GM19099 (cell line): ENCODE results near the gene MYLK.

Experiments used
- POLR2A ChIP-seq: IDR thresholded peaks from 3 replicates; pipeline ENCODE4 v1.6.1; 2011; ENCODE audit warnings: low read depth; ENCODE audit not compliant: insufficient read length; ENCODE audit errors: extremely low read depth

Gene MYLK

GRCh38 chr3:123584284-123584987 is 299.7 kb downstream of the MYLK start:
- no peak for TF ChIP-seq POLR2A

GRCh38 chr3:123583561-123583960 is 300.6 kb downstream of the MYLK start:
- TF ChIP-seq POLR2A = no peak

- no peak for TF ChIP-seq POLR2A
Observed at GRCh38 chr3:123582315-123582714, 301.8 kb downstream of the MYLK start.

DNA sequence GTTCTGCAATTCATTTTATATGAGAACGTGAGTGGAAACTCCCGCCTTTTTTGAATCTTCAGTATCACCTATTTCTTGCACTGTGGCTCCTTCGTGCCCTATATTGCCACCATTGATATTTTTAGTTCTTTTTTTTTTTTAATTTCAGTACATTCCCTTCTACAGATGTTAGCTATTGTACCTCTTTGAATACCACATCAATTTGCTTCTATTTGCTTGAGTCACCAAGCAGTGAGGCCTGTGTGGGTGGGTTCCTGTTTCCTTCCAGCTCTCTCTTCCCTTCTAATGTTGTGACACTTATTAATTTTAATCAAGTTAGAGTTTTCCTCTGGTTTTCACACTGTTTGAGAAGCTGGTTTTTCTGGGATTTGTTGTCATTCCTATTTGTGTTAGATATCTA is 308.0 kb downstream of the MYLK start:
- no peak for TF ChIP-seq POLR2A

GRCh38 chr3:123571973-123572365 is 312.2 kb downstream of the MYLK start:
- no peak for TF ChIP-seq POLR2A

DNA sequence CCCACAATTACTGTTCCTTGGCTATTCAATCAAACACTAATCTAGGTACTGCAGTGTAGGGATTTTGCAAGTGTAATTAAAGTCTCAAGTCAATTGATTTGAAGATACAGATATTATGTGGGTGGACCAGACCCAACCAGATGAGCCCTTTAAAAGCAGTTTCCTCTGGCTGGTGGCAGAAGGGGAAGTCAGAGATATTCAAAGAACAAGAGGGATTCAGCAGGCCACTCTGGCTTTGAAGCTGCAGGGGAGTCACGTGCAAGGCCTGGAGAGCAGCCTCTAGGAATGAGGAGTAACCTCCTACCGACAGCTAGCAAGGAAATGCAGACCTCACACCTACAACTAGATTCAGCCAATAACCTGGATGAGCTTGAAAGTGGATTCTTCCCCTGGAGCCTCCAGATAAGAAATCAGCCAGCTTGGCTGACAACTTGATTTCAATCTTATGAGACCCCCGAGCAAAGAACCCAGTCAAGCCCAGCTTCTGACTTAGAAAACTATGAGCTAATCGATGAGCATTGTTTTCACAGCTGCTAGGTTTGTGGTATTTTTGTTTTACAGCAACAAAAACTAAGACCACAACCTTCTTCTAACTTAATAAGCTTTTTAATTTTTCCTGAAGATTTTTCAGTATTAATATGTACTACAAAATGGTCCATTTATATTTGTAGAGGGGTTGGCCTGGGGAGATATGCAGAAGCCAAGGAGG is 312.7 kb downstream of the MYLK start:
- no peak for TF ChIP-seq POLR2A

- no peak for TF ChIP-seq POLR2A
Observed at GRCh38 chr3:123568875-123569274, 315.3 kb downstream of the MYLK start.

GRCh38 chr3:123568034-123568433 is 316.1 kb downstream of the MYLK start:
- no peak for TF ChIP-seq POLR2A

DNA sequence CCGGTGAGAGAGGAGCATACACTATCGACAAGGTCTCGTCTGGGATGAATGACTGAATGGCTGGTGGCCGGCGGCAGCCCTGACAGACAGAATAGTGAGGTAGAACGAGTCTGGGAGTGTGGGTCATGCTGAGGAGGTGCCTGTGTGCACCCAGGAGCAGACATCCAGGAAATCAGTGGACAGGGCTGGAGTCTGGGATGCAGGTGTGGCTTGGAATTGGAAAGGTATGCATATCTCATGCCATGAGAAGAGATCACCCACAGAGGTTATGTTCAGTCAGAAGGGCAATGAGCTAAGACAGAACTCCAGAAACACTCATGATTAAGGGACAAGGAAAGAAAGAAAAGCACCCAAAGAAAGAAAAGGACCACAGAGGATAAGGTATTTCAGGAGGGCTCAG is 320.1 kb downstream of the MYLK start:
- TF ChIP-seq POLR2A = no peak

DNA sequence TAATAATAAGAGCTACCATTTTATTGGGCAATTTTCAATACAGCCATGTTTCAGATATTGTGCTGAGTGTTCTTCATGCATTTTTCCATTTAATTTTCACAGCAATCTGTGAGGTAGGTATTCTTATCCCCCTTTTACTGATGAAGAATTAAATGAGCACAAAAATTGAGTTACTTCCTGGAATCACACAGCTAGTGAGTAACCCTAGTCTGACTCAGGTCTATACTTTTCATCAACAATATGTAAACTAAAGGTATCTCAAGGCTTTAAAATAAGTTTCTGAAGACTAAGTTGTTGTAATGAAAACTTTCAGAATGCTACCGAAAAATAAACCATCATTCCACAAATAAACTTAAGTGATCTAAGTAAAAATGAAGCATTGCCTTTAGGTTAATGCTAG is 321.6 kb downstream of the MYLK start:
- no peak for TF ChIP-seq POLR2A

DNA sequence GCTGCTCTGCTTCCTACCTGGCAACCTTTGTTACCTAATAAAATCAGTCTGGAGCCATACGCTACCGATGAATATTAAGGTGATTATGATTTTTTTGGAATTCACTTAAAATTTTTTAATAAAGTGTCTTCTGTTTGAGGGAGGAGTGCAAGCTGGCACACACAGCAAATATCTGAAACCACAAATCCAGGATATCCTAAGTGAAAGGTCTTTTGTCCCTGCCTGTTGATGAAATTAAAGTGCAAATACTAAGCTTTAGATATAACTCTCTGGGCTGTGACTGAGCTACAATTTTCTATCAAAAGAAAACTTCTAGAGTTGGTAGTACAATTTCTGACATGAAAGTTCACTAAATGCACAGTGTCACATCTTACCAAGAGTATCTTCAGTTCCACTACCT is 322.9 kb downstream of the MYLK start:
- TF ChIP-seq POLR2A = no peak
